HCT116 (cell line): ENCODE results near the gene GP9. TPM values are rescaled to one million over a fixed set of nuclear protein-coding genes. Genes with fewer than 3 reads are reported as not detected.

ENCODE experiments used
- ATAC-seq: fragments of 200-7000 bp; cut with Tn5 transposase; 2 replicates; pipeline ENCODE4 v1.9.1; 2020; ENCODE audit warnings: mild to moderate bottlenecking, moderate library complexity
- BruUV-seq: library from RNA; stranded (reverse); fragments of 400-500 nt; replicated peaks from 2 replicates; lab custom pipeline; 2021; lab: Mats Ljungman, UMichigan
- CTCF ChIA-PET: fragments of 300-600 bp; sonication (Branson Sonifier 250); formaldehyde crosslinking; loops from one replicate; lab custom pipeline; 2021; ENCODE audit warnings: antibody characterized with exemption; lab: Charles Lee
- POLR2A ChIA-PET: fragments of 300-600, 350-600 bp; sonication (Branson Sonifier 250); formaldehyde crosslinking; loops from one replicate; lab custom pipeline; 2021; ENCODE audit warnings: antibody characterized with exemption; lab: Charles Lee
- RAD21 ChIA-PET, 2 experiments: fragments of 300-600 bp; sonication (Branson Sonifier 250); formaldehyde crosslinking; loops; one replicate each; lab custom pipeline; 2023; ENCODE audit warnings: low total read pairs in 2 of 2; ENCODE audit not compliant: uncharacterized antibody in 2 of 2, unreplicated experiment in 2 of 2, low non-redundant PET in 1 of 2; lab: Charles Lee
- DNase-seq: peaks from one replicate; pipeline ENCODE4 v3.0.0-alpha.2; 2010; ENCODE audit warnings: low read depth, low spot score
- H2AFZ ChIP-seq: fragments of 200-600 bp; shearing (Covaris generic), sonication (generic); 2 replicates; pipeline ENCODE4 v1.6.1; 2017; ENCODE audit warnings: low read depth, mixed run types, mixed read lengths, antibody characterized with exemption, low read length; ENCODE audit not compliant: poor library complexity, severe bottlenecking
- H3K27ac ChIP-seq: 2 replicates; pipeline ENCODE4 v1.5.1; 2012; ENCODE audit warnings: low read depth, low read length
- H3K27me3 ChIP-seq: fragments of 200-600 bp; sonication (generic); 2 replicates; pipeline ENCODE4 v1.6.1; 2016; ENCODE audit warnings: mixed run types, low read length, mixed read lengths; ENCODE audit not compliant: insufficient read depth
- H3K36me3 ChIP-seq, 2 experiments: fragments of 200-500 bp in 1 of 2; fragments of 200-600 bp in 1 of 2; sonication (Bioruptor generic) in 1 of 2; sonication (generic) in 1 of 2; 2 replicates each; pipeline versions ENCODE4 v1.5.1 to v1.6.1; 2014 to 2016; ENCODE audit warnings: low read length in 2 of 2, inconsistent platforms in 1 of 2, mixed read lengths in 1 of 2, mixed run types in 1 of 2; ENCODE audit not compliant: insufficient read depth in 2 of 2, control insufficient read depth in 1 of 2
- H3K4me1 ChIP-seq, 2 experiments: fragments of 200-600 bp in 1 of 2; sonication (generic) in 1 of 2; 2 replicates each; pipeline versions ENCODE4 v1.5.1 to v1.6.1; 2012 to 2017; ENCODE audit warnings: low read length in 2 of 2, inconsistent platforms in 1 of 2, mild to moderate bottlenecking in 1 of 2, mixed read lengths in 1 of 2, mixed run types in 1 of 2, moderate library complexity in 1 of 2; ENCODE audit not compliant: insufficient read depth in 2 of 2, control insufficient read depth in 1 of 2
- H3K4me2 ChIP-seq: fragments of 200-600 bp; sonication (generic); 2 replicates; pipeline ENCODE4 v1.6.1; 2017; ENCODE audit warnings: mixed run types, low read length, mixed read lengths
- H3K4me3 ChIP-seq, 2 experiments: fragments of 200-600 bp in 1 of 2; sonication (generic) in 1 of 2; replicated peaks in 1 of 2; 2 replicates each; pipeline ENCODE4 v1.5.1; 2011 to 2016; ENCODE audit warnings: low read length in 2 of 2, control low read depth in 1 of 2, low read depth in 1 of 2, mild to moderate bottlenecking in 1 of 2, mixed read lengths in 1 of 2, mixed run types in 1 of 2
- H3K79me2 ChIP-seq: fragments of 200-600 bp; sonication (generic); 2 replicates; pipeline ENCODE4 v1.6.1; 2017; ENCODE audit warnings: mild to moderate bottlenecking, mixed run types, low read length, moderate library complexity, mixed read lengths; ENCODE audit not compliant: insufficient read depth
- H3K9ac ChIP-seq: fragments of 200-600 bp; sonication (generic); 2 replicates; pipeline ENCODE4 v1.6.1; 2016; ENCODE audit warnings: low read length, mixed read lengths
- H3K9me2 ChIP-seq: fragments of 200-600 bp; sonication (generic), shearing (Covaris generic); 2 replicates; pipeline ENCODE4 v1.6.1; 2017; ENCODE audit warnings: mixed run types, mild to moderate bottlenecking, moderate library complexity; ENCODE audit not compliant: insufficient read depth
- H3K9me3 ChIP-seq, 2 experiments: fragments of 200-500 bp in 1 of 2; fragments of 200-600 bp in 1 of 2; sonication (Bioruptor generic) in 1 of 2; sonication (generic) in 1 of 2; 2 replicates each; pipeline ENCODE4 v1.6.1; 2014 to 2017; ENCODE audit warnings: low read length in 2 of 2, mixed read lengths in 2 of 2, inconsistent platforms in 1 of 2, low read depth in 1 of 2, mild to moderate bottlenecking in 1 of 2, mixed run types in 1 of 2, moderate library complexity in 1 of 2; ENCODE audit not compliant: control insufficient read depth in 1 of 2, insufficient read depth in 1 of 2
- H4K20me1 ChIP-seq: fragments of 200-600 bp; sonication (generic), shearing (Covaris generic); 2 replicates; pipeline ENCODE4 v1.6.1; 2017; ENCODE audit warnings: mixed run types, mild to moderate bottlenecking, moderate library complexity; ENCODE audit not compliant: insufficient read depth
- ATF3 ChIP-seq: IDR thresholded peaks from 2 replicates; pipeline ENCODE4 v1.6.1; 2012
- CBX3 ChIP-seq: IDR thresholded peaks from 2 replicates; pipeline ENCODE4 v1.6.1; 2012; ENCODE audit warnings: low read depth
- CEBPB ChIP-seq: IDR thresholded peaks from 2 replicates; pipeline ENCODE4 v1.6.1; 2012; ENCODE audit warnings: low read depth
- EGR1 ChIP-seq: IDR thresholded peaks from 2 replicates; pipeline ENCODE4 v1.6.1; 2012; ENCODE audit warnings: low read depth
- ELF1 ChIP-seq: IDR thresholded peaks from 2 replicates; pipeline ENCODE4 v1.6.1; 2012; ENCODE audit warnings: low read depth, borderline replicate concordance
- EZH2 ChIP-seq: fragments of 200-600 bp; sonication (generic); IDR thresholded peaks from 2 replicates; pipeline ENCODE4 v1.6.1; 2017; ENCODE audit warnings: antibody characterized with exemption, mixed run types
- EZH2phosphoT487 ChIP-seq: fragments of 200-600 bp; IDR thresholded peaks from 2 replicates; pipeline ENCODE4 v1.6.1; 2018; ENCODE audit warnings: antibody characterized with exemption, borderline replicate concordance
- FOSL1 ChIP-seq: IDR thresholded peaks from 2 replicates; pipeline ENCODE4 v1.6.1; 2012; ENCODE audit warnings: low read depth
- JUND ChIP-seq: IDR thresholded peaks from 2 replicates; pipeline ENCODE4 v1.6.1; 2012
- MAX ChIP-seq: IDR thresholded peaks from 2 replicates; pipeline ENCODE4 v1.6.1; 2012
- POLR2AphosphoS5 ChIP-seq: IDR thresholded peaks from 2 replicates; pipeline ENCODE4 v1.6.1; 2011; ENCODE audit warnings: mild to moderate bottlenecking, low read depth, low read length, moderate library complexity
- REST ChIP-seq: IDR thresholded peaks from 2 replicates; pipeline ENCODE4 v1.6.1; 2012; ENCODE audit warnings: low read depth
- SIN3A ChIP-seq: IDR thresholded peaks from 2 replicates; pipeline ENCODE4 v1.6.1; 2012; ENCODE audit warnings: low read depth
- SP1 ChIP-seq: IDR thresholded peaks from 2 replicates; pipeline ENCODE4 v1.6.1; 2012; ENCODE audit warnings: low read depth
- SRF ChIP-seq: IDR thresholded peaks from 2 replicates; pipeline ENCODE4 v1.6.1; 2012; ENCODE audit warnings: low read depth
- TCF7L2 ChIP-seq: IDR thresholded peaks from 2 replicates; pipeline ENCODE4 v1.7.0; 2011; ENCODE audit warnings: borderline replicate concordance, inconsistent platforms; ENCODE audit not compliant: insufficient read depth, insufficient read length; ENCODE audit errors: extremely low read depth
- YY1 ChIP-seq: IDR thresholded peaks from 2 replicates; pipeline ENCODE4 v1.6.1; 2011; ENCODE audit warnings: low read length, low read depth, moderate library complexity, mild to moderate bottlenecking; ENCODE audit not compliant: insufficient replicate concordance; ENCODE audit errors: extremely low read depth
- ZBTB33 ChIP-seq: IDR thresholded peaks from 2 replicates; pipeline ENCODE4 v1.6.1; 2011; ENCODE audit warnings: mild to moderate bottlenecking, low read length, moderate library complexity; ENCODE audit not compliant: insufficient replicate concordance; ENCODE audit errors: extremely low read depth
- intact Hi-C: fragments of 100-400 bp; cut with micrococcal nuclease; formaldehyde crosslinking; loops from 2 replicates; pipeline ENCODE4 v1.10.0; 2022
- total RNA-seq: library from RNA; stranded (reverse); gene quantifications from one replicate; pipeline ENCODE4 v1.2.1, GENCODE V29; 2021; ENCODE audit not compliant: unreplicated experiment

GP9 gene
- total RNA-seq, 1 experiment from 2014 or later: not detected

GRCh38 chr3:129015388-129016105 lies 45.0 kb upstream of the GP9 start:
- ChIA-PET RAD21 (interaction anchor here (1.1 to 1.7 kb wide), 2 partner anchors 12 to 45 kb away, joined by 4 to 6 read pairs; no protein-coding TSS in a partner anchor), POLR2A (interaction anchor here (1.3 to 1.5 kb wide), 2 partner anchors 11 to 12 kb away, joined by 3 to 5 read pairs; no protein-coding TSS in a partner anchor), CTCF (interaction anchor here (0.7 to 2.8 kb wide), 11 partner anchors 8 to 234 kb away, joined by 3 to 27 read pairs (median 4); partner anchors contain the start of genes CFAP92, COPG1 and RAB43)
- Histone ChIP-seq H3K9ac (no peak overlapping the region), H4K20me1 (no peaks in the 10 kb centered on the region), H3K4me1 (peaks cover 11 to 17% of the 10 kb centered on the region in 2 experiments), H3K4me2 (peak overlapping the region; percentile 33), H2AFZ (no peak overlapping the region), H3K36me3 (no peaks in the 10 kb centered on the region), H3K79me2 (no peaks in the 10 kb centered on the region), H3K9me3 (no peaks in the 10 kb centered on the region), H3K4me3 (no peak overlapping the region), H3K9me2 (no peaks in the 10 kb centered on the region), H3K27me3 (no peaks in the 10 kb centered on the region), H3K27ac (no peak overlapping the region)
- BruUV-seq: no TSS peak
- intact Hi-C loops: no loop called here
- no peak for TF ChIP-seq ZBTB33
- no peak for TF ChIP-seq ATF3
- TF ChIP-seq SIN3A: no peak
- no peak for TF ChIP-seq SRF
- no peak for TF ChIP-seq JUND
- no peak for TF ChIP-seq EGR1
- TF ChIP-seq TCF7L2: no peak
- TF ChIP-seq FOSL1: no peak
- no peak for TF ChIP-seq EZH2
- no peak for TF ChIP-seq CBX3
- no peak for TF ChIP-seq REST
- TF ChIP-seq EZH2phosphoT487: no peak
- no peak for TF ChIP-seq SP1
- TF ChIP-seq MAX: no peak
- TF ChIP-seq YY1: no peak
- TF ChIP-seq ELF1: no peak
- no peak for TF ChIP-seq CEBPB
- no peak for TF ChIP-seq POLR2AphosphoS5
- DNase-seq (no peak), ATAC-seq (no peak)
